Putamen (tissue), 1 donor: ENCODE measurements around the gene SEMA4D.
"Not testable (repeated sequence)": the region's sequence is repeated elsewhere in the genome, so short reads cannot be mapped to it uniquely, and the experiment has no call there.

Experiments used
- DNase-seq: peaks from one replicate; pipeline ENCODE4 v3.0.0-alpha.2; 2016; ENCODE audit warnings: low spot score

SEMA4D gene

DNA sequence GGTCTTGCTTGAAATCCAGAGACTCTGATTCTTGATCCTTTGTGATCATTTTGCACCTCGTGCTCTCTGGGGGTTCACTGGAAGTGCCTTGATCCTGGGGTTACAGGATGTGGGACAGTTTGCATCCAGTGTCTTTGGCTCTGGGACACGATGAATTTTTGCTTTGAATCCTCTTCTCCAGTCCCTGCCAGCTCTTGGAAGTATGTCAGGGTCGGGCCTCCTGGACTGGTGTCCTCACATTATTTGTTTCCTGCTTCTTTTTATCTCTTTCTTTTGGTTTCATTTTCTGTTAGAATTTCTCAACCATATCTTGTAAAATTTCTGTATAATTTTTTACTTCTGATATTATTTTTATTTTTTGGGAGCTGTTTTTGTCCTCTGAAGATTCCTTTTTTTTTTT, 145.5 kb downstream of the SEMA4D start:
- DNase-seq, result no peak

DNA sequence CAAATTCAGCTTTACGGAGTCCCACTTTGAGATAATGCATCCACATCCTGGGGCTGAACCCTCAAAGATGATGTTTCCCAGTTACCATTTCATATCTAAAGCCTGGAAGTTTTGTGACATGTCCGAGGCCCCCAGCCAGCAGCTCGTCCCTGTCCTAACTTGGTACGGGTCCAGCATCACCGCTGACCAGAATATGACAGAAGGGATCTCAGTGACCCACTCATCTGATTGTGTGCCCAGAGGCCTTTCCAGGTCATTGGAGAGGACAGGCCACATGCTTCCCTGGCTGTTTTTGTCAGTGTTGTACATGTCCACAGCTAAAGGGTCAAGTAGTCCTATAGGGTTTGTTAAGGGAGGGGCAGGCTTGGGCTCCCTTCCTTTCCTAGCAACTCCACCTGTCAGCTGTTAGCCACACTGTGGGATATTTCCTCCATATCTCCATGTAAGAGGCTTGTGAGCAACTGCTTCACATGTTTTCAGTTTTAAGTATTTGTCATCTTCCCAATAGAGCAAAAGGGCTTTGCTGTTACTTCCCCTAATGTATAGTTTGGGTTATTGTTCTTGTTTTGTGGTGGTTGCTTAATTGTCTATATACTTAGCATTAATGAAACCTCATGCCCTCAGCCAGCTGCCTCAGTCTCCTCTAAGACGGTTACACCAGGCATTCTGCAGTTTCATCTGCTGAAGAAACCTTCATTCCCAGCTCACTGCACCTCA, 146.2 kb downstream of the SEMA4D start:
- DNase-seq, result no peak

DNA sequence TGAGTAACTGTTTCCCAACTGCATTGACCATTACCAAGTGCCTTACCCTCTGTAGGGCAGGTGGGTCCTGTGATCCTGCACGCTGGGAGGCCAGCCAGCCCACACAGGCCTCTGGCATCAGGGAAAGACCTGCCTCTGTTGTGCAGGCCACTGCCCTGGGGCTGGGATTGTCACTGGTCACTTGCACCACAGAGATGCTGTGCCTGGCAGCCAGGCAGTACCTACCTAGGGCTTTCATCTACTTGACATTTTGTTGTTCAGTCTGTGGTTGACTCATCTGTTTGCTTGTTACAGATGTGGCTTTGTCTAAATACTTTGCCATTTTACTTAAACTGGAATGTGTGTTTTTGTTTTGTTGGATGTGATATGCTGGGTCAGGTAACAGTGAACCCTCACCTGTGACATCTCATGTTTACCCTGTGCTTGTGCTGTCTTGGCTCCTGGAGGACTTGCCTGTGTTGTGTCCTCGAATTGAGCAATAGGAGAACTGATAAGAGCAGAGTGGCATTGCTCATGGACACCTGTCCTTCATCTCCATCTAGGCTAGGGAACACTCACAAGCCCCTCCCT, 146.8 kb downstream of the SEMA4D start:
- DNase-seq, result no peak

DNA sequence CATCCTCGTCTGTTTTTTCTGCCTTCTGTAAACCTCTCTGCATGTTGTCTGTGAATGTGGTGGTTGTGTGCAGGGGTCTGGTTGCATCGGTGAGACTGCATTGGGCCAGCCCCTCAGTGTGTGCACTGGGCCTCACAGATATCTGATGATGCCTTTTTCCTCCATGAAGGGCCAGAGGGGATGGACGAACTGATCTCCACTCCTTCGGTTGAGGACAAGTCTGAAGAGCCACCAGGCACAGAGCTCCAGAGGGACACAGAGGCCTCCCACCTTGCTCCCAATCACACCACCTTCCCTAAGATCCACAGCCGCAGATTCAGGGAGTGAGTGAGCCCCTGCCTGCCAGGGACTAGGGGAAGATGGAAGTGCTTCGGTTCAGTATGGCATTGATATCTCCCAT, 148.3 kb downstream of the SEMA4D start:
- DNase-seq, result no peak

DNA sequence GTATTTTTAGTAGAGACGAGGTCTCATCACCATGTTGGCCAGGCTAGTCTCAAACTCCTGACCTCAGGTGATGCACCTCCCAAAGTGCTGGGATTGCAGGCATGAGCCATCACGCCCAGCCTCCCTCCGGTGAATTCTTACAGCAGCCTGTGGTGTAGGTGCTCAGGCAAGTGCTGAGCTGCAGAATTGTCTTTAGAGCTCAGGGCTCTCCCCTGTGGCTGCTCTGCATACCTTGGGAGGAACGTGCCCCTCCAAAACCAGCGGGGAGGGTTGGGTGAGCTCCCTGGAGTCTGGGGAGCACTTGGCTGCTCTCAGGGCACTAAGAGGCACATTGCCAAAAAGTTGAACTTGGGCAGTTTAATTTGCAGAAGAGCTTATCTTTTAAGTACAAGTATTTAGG, 150.3 kb downstream of the SEMA4D start:
- DNase-seq, result no peak

DNA sequence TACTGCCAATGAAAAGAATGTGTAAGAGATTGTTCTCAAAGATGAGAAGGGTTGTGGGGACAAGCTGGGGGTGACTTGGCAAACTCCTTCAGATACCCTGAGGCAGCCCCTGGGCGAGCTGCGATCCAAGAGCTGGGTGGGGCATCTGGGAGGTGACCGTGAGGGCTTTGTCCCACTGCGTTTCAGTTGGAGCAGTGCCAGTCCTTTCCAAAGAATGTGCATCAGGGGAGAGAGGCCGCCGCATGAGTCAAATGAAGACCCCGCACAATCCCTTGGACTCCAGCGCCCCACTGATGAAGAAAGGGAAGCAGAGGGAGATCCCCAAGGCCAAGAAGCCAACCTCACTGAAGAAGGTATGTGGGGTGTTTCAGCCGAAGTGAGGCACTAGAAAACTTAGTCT, 151.2 kb downstream of the SEMA4D start:
- DNase-seq, result no peak

DNA sequence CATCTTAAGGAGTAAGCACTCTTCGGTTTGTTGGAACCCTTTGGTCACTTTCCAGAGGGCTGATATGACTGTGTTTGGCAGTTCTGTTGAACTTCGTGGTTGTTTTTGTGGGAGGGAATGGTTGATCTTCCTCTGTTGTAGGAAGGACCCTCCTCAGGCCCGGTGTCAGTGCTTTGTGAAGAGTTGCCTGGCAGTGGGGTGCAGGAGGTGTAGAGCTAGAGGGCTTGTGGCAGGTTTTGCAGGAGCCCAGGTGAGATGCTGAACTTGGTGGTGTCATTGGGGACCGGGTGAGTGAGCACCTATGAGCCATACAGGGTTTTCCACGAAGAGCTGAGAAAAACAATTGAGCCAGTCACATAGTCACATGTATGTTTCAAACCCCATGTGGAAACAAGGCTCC, 152.4 kb downstream of the SEMA4D start:
- DNase-seq, result no peak

DNA sequence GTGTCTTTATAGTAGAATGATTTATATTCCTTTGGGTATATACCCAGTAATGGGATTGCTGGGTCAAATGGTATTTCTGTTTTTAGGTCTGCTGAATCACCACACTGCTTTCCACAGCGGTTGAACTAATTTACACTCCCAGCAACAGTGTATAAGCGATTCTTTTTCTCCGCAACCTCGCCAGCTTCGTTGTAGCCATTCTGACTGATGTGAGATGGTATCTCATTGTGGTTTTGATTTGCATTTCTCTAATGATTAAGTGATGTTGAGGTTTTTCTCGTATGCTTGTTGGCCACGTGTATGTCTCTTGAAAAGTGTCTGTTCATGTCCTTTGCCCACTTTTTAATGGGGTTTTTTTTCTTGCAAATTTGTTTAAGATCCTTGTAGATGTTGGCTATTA, 154.1 kb downstream of the SEMA4D start:
- not testable (repeated sequence) for DNase-seq

DNA sequence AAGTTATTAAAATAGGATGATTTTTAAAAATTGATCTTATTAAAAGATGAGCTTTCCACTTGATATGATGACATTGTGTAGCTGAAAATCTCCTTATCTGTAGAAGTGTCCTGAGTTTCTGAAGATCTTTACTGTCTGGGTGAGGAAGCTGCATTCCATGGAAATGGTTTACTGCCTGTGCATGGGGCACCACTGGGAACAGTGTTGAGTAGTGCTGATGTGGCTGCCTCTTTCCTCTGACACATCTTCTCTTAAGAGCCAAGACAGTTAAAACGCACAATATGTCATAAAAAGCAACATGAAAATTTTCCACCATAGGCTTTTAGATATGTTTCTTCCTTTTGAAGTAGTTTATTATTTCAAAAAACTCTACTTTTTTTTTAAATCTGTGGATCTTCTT, 155.0 kb downstream of the SEMA4D start:
- no peak for DNase-seq

DNA sequence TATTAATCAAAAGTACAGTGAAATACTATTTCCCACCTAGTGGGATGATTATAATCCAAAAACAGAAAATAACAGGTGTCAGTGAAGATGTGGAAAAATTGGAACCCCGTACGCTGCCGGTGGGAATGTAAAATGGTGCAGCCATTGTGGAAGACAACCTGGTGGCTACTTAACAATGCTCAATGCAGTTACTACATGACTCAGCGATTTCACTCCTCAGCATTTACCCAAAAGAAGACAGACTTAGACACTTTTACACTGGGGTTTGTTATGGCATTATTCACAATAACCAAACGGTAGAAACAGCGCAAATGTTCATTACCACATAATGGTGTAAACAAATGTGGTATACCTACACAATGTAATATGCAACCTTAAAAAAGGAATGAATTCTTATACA, 155.7 kb downstream of the SEMA4D start:
- DNase-seq, result no peak

DNA sequence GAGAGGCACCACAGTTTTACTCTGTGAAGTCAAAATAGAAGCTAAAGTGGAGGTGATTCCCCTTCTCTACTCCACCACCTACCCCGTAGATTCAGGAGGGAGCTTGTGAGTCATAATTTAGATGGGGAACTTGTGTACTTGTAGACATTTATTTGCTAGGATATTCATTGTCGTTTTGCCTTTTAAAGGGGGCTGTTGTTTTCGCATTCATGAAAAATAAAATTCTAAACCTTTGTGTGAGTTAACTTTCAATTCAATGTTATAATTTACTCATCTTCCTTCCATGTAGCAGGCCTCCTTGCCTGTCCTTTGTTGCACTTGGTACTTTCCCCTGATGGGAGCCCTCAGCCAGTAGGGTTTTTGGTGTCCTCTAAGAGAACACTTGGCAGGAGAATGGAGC, 157.6 kb downstream of the SEMA4D start:
- no peak for DNase-seq

DNA sequence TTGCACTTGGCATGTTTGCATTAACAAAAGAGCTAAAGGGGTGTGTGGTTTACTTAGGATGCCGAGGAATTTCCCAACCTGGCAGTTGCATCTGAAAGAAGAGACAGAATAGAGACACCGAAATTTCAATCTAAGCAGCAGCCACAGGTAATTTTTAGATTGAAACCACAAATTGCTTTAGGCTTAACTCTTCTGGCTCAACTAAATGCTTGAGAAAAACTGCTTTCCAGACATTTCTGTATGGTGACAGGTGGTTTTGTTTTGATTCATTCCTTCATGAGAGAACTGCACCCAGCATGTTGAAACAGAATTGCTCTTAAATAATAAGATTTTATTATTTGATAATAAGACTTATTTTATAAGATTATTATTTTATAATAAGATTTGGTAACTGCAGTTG, 158.1 kb downstream of the SEMA4D start:
- no peak for DNase-seq

DNA sequence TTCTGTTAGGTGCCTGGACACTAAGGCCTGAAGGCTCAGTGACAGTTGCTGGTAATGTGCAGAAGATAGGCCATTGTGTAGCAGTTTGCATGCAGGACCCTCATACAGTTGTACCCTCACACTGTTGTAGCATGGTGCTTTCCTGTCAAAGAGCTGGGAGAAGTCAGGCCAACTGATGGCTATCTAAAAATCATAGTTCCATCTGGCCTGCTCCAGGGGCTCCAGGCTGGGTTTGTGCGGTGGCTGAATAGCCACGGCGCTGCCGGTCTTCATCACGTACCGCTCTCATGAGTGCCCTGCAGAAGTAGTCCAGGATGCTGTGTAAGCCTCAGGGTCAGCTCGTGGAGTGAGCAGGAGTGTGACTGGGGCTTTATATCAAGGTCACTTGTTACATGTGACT, 167.4 kb downstream of the SEMA4D start:
- DNase-seq, result no peak

DNA sequence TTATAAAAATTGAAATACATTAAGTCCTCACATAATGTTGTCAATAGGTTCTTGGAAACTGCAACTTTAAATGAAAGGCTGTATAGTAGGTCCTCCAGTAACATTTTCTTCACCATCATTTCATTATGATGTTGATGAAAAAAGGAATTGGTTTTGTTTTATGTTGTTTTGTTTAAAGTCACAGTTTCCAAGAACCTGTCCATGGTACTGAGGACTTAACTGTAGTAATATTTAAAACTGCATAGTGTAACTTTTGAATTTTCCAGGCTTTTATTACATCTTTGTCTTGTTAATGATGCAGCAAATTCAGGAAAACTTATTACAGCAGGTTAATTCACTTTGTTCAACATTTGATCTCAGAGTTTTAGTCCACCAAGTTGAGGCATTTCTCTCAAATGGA, 168.0 kb downstream of the SEMA4D start:
- DNase-seq, result no peak

DNA sequence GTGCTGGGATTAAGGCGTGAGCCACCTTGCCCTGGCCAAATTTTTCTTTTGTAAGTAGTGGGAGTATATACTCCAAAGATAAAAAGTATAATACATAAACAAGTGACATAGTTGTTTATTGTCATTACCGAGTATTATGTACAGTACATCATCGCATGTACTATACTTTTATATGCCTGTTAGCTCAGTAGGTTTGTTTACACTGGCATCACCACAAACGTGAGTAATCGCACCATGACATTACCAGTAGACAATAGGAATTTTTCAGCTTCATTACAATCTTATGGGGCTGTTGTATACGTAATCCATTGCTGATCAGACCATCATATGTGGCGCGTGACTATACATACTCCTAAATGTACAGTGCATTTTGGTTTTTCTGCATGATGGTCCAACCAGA, 169.8 kb downstream of the SEMA4D start:
- DNase-seq, result no peak

DNA sequence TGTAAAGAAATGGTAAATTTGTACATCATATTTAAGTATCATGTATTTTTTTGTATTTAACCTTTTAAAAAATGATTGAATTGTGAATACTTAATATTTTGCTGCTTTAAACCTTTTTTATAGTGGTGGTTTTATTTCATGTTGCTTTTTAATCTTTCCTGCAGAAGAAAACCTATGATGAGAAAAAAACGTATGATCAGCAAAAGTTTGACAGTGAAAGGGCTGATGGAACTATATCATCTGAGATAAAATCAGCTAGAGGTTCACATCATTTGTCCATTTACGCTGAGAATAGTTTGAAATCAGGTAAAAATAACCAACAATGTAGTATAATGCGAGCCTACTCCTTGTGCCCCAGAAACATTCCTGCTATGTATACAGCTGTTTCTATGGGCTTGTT, 172.2 kb downstream of the SEMA4D start:
- no peak for DNase-seq

DNA sequence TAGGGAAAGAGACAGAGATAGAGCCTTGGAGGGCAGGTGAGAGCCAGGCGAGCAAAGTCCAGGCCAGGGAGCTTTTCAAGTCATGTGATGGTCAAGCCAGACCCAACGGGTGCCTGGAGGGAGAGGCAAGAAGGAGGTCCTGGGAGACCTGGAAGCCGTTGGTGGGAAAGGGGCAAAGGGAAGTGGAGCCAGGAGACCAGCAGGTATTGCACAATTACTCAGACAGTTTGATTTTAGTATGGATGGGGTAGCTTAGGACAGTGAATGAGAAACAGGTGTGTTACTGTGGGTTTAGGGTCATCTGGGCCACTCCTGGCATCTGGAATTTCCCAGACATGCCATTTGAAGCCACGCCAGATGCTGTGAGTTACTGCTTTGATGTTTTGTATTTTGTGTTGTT, 174.5 kb downstream of the SEMA4D start:
- DNase-seq, result no peak

DNA sequence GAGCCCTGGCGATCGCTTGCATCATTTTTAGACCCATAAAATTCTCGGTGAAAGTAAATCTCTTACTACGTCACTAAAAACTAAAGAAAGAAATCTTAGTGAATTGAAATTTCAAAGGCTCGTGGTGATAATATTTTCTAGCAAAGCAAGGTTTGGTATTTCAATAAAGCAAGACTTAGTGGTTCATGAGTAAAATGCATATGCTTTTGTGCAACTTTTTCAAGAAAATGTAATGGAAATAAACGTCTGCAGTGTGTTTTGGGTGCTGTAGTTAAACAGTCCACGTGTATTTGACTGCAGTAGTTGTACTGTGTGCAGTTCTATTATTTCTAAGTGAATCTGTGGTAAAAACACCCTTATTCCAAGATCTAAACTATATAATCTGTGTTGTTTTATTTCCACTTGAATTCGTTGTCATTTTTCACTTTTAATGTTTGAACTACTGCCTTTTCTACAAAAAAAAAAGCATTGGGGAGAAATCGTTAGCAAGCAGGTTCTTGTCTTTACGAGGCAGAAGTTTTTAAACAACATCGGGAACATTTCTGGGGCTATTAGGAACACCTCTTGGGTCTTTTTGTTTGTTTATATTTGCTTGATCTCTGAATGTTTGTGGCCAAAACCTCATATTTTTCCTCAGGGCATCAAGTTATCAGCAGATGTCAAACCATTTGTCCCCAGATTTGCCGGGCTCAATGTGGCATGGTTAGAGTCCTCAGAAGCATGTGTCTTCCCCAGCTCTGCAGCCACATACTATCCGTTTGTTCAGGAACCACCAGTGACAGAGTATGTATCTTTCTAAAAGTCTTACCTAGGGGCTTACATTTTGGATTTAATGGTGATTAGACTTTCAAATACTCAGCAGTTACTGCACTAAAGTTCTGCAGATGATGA, 178.7 kb downstream of the SEMA4D start:
- no peak for DNase-seq

DNA sequence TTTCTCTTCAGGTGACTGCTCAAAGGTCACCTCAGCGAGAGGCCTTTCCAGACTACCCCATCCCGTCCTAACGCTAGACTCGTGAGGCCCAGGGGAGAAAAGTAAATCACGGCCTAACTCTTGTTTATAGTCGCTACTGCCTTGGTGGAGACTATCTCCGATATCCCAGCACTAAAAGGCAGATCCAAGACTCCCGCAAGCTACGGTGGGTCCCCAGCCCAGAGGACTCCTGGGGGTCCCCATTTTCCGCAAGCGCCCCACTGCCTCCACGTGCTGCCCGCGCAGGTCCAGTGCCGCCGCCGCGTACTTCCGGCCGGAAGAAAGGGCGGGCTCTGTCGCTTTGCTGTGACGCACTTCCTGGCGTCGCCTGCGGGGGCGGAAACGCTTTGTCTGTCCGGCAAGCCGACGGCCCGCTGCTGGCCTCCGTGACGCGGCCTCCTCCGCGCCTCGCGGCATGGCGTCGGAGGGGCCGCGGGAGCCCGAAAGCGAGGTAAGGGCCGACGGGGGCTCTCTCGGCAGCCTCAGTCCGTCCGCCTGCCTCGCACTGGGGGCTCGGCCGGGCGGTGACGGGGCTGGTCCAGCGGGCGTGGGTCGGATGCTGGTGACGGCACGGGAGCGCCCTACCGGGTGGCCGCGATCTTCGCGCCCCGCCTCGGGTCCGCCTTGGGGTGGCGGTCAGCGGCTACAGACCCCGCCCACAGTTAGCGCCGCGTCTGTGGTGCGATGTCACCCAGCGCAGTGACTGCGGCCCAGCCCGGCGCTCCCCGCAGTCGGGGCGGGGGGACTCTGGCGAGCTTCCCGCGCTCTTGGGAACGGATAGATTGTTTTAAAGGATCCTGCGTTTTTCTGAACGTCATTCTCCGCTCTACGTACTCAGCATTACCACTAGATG, 179.5 kb downstream of the SEMA4D start, which contains the start of gene SECISBP2:
TSS of gene SECISBP2 (plus strand) at position 378 of the 892 bp plus-strand sequence. CDS start at position 455, 77 bp downstream.
- peak; percentile 93 for DNase-seq

DNA sequence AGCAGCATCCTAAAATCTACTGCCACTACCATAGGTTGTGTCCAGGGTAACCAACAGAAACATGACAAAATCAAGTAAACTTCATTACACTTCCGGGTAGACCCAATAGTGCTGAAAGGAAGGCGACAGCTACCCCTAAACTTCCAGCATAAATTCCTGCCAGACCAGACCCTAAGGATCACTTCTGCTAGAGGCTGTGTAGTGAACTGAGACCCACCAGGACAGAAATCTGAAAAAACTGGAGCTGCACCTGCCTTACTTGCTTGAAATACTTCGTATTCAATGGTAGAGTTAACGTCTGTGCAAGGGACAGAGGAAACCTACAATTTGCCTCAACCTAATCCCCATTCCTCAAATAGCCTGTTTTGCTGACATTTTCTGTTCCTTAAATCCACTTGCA, 180.6 kb downstream of the SEMA4D start:
- no peak for DNase-seq

DNA sequence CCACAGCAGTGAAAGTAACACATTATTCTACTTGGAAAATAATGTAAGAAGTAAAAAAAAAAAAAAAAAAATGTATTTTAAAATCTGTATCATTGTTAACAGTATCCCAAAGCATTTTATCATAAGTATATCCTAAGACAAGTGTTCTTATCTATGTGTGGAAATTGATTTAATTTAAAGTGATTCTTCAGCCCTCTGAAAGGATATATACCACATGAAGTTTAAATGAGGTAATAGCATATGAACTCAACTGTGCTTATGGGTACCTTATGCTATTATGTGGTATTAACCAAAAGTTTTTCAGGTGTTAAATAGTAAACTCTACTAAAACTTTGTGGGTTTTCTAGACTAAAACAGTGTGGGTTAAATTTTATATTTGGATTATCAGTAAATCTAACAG, 182.4 kb downstream of the SEMA4D start:
- no peak for DNase-seq

DNA sequence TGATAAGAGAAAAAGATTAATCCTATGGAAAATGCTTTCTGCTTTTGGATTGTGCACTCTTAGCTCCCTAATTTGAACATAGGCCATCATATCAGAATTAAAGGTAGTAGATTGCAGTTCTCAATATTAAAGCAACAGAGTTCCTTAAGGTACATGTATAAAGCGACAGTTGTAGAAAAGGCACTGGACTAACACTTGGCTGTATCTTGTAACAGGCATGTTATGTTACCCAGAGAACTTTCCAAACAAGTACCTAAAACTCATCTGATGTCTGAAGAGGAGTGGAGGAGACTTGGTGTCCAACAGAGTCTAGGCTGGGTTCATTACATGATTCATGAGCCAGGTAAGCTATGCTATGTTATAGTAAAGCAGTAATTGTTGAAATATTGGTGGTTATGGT, 183.0 kb downstream of the SEMA4D start:
- DNase-seq, result no peak
